HG03066 (cell line): ENCODE data around the gene PHYHIPL.

Source experiments
- ATAC-seq: cut with Tn5 transposase; IDR thresholded peaks from one replicate; pipeline ENCODE4 v1.9.1; 2021; ENCODE audit warnings: low read depth; ENCODE audit not compliant: unreplicated experiment

The PHYHIPL gene

DNA sequence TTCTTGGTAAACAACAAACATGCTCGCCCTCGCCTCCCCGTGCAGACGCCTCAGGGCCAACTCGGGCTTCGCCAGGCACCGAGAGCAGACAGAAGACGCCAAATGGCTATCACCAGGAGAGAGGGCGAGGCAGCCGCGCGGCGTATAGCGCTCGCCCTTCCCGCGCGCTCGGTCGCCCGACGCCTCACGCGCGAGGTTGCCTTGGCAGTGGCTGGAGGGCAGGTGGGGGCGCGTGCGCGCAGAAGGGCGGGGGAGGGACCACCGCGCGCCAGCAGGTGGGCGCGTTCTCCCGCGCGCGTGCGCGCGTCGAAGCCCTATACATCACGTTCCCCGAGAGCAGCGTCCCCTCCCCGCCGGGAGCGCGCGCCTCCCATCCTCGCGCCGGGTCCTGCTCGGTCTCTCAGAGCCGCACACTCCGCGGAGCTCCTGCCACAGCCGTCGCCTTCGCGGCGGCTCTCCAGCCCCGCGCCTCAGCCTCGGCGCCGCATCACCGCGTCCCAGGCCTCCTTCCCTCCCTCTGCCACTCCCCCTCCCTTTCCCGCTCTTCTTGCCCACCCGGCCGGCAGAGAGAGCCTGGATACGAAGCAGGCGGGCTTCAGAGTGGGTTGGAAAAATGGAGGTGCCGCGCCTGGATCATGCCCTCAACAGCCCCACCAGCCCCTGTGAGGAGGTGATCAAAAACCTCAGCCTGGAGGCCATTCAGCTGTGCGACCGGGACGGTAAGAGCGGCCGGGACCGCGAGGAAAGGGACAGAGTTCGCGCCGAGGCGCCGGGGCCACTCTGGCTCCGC, at the start of gene PHYHIPL:
TSS of gene PHYHIPL (plus strand) at position 403 of the 790 bp plus-strand sequence. CDS start at position 614, 211 bp downstream.
- no peak for ATAC-seq

- ATAC-seq: no peak
Measured at GRCh38 chr10:59126991-59127390, 49.5 kb upstream of the PHYHIPL start.

DNA sequence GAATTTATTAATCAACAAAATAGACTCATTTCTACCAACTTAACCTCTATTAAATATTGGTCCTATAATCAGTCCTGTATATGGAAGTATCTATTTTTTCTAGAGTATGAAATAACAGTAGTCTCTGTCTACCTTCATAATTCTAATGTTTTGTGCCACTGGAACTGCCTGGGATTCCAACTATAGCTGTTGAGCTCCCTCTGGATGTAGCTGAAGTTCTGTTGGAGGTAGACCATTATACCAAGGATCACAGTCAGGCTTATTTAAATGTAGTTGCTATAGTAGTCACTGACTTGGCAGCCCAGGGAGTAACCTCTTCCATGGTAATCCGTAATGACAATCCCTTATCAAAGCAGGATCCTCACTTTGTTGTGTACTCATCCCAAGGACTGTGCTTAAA, 48.5 kb upstream of the PHYHIPL start:
- no peak for ATAC-seq

- no peak for ATAC-seq
Measured at GRCh38 chr10:59129867-59130266, 46.6 kb upstream of the PHYHIPL start.

GRCh38 chr10:59131666-59132065, 44.8 kb upstream of the PHYHIPL start:
- ATAC-seq: no peak

- no peak for ATAC-seq
Measured at GRCh38 chr10:59133841-59134593, 42.4 kb upstream of the PHYHIPL start.

GRCh38 chr10:59134785-59135184, 41.7 kb upstream of the PHYHIPL start:
- no peak for ATAC-seq

DNA sequence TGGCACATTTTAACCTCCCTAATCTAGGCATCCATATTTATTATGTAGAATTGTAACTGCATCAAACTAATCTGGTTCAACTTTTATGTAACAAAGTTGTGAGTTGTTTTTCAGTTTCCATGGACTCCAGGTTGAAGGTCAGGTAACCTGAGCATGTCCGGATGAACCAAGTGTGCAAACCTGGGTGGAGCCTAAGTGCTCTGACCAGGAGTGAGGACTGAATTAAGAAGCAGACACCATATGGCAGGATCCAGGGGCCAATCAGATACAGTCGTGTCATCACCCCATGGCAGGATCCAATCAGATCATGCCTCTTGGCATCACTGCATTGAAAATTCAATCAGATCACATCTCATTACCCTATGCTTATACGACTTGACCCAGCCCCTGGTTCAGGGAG, 41.2 kb upstream of the PHYHIPL start:
- ATAC-seq: no peak

- no peak for ATAC-seq
Measured at GRCh38 chr10:59138052-59138451, 38.4 kb upstream of the PHYHIPL start.

DNA sequence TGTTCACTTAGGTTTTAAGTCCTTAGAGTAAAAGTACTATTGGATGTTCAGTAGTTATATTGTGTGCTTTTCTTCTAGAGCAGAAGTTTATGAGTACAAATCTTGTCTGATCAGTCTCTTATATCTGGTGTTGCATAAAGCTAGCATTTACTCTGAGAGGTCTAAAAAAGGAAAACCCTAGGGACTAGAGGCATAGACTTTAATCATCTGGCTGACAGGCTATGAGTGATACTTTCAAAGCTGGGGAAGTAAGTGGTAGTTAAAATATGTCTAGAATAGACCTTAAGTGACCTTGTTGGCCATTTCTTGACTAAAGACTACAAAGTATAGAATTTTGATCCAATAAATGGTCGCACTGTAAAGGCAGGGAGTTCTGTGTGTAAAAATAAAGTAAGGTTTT, 32.9 kb upstream of the PHYHIPL start:
- no peak for ATAC-seq

- no peak for ATAC-seq
Measured at GRCh38 chr10:59148701-59149100, 27.7 kb upstream of the PHYHIPL start.

- ATAC-seq: no peak
Measured at GRCh38 chr10:59155556-59155955, 20.9 kb upstream of the PHYHIPL start.

DNA sequence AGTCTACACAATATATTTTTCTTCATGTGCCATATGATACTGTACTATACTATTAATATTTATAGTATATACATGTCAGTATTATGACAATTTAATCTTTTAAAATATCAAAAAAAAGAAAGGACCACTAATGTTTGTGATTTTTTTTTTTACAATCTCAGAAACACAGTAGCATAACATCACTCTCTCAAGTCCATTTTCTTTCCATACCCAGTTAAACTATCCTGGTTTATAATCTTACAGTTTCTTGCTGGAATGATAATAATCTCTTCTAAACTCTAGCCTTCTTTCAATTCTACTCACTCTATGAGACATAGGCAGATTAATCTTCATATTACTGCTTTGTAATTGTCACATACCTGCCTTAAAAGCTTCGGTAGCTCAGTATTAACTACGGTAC, 8.9 kb upstream of the PHYHIPL start:
- no peak for ATAC-seq

GRCh38 chr10:59172567-59172966, 3.9 kb upstream of the PHYHIPL start:
- no peak for ATAC-seq

DNA sequence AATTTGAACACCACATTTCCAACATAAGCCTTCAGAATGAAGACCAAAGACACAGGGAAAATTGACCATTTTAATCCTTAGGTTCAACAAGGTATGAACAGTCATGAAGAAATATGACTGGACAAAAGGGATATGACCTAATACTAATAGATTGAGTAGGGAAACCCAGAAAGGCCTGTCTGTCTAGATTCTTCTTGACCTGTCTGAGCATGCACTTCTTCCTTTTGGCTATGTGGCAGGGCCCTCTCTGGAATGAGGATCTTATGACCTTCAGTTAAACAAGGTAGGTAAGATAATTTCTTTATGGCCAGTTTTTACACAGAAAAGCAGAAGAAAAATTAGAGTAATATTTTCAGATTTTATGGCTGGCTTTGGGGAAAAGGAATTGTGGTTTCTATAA, 3.0 kb upstream of the PHYHIPL start:
- no peak for ATAC-seq

- ATAC-seq: no peak
Measured at GRCh38 chr10:59175538-59176240, 754 bp upstream of the PHYHIPL start.

- ATAC-seq: no peak
Measured at GRCh38 chr10:59177031-59177797, 771 bp downstream of the PHYHIPL start.

- ATAC-seq: no peak
Measured at GRCh38 chr10:59177836-59178235, 1.4 kb downstream of the PHYHIPL start.

- ATAC-seq: no peak
Measured at GRCh38 chr10:59179068-59179467, 2.6 kb downstream of the PHYHIPL start.

DNA sequence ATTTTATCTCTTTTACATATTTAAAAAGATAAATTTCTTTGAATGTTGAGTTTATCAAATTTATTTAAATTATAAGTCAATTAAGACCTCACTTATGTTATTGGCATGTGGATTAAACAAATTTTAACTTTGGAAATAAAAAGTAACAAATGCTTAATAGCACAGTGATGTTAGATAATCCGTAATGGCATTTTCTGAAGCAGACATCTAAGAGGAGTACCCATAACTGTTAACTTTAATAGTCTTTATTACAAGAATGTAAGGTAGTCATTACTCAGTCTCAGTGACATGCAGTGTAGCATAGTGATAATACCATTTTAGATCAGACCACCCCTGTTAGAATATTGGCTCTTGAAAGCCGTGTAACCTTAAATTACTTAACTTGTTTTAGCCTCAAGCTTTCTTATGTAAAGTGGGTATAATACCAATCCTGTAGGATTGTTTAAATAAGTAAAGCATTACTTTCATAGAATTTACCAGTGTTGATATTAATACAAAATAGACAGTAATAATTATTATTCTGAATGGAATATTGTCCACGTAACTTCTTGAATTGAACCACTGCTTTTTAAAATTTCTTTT, 4.3 kb downstream of the PHYHIPL start:
- ATAC-seq: no peak
